GM19438 (cell line): ENCODE data around the gene FBXW11.
A peak's percentile ranks its signal among the peaks of the same experiment; 100 is the strongest.
"Not testable (repeated sequence)": the region's sequence is repeated elsewhere in the genome, so short reads cannot be mapped to it uniquely, and the experiment has no call there.

Experiments used
- ATAC-seq: cut with Tn5 transposase; IDR thresholded peaks from one replicate; pipeline ENCODE4 v1.9.1; 2021; ENCODE audit warnings: low read depth; ENCODE audit not compliant: unreplicated experiment

The FBXW11 gene

GRCh38 chr5:171915700-171916099 lies 90.7 kb downstream of the FBXW11 start:
- not testable (repeated sequence) for ATAC-seq

- no peak for ATAC-seq
Measured at GRCh38 chr5:171914726-171915338, 91.6 kb downstream of the FBXW11 start.

GRCh38 chr5:171913987-171914273 lies 92.5 kb downstream of the FBXW11 start:
- no peak for ATAC-seq

GRCh38 chr5:171911152-171911551 lies 95.3 kb downstream of the FBXW11 start:
- no peak for ATAC-seq

- no peak for ATAC-seq
Measured at GRCh38 chr5:171908638-171909037, 97.8 kb downstream of the FBXW11 start.

GRCh38 chr5:171907725-171908343 lies 98.6 kb downstream of the FBXW11 start:
- peak; percentile 53 for ATAC-seq

GRCh38 chr5:171906703-171907590 lies 99.5 kb downstream of the FBXW11 start:
- no peak for ATAC-seq

GRCh38 chr5:171906066-171906570 lies 100.3 kb downstream of the FBXW11 start:
- no peak for ATAC-seq

GRCh38 chr5:171904886-171905285 lies 101.6 kb downstream of the FBXW11 start:
- ATAC-seq = no peak

GRCh38 chr5:171901764-171902163 lies 104.7 kb downstream of the FBXW11 start:
- ATAC-seq = no peak

- no peak for ATAC-seq
Measured at GRCh38 chr5:171899792-171900191, 106.6 kb downstream of the FBXW11 start.

- ATAC-seq = no peak
Measured at GRCh38 chr5:171898879-171899278, 107.6 kb downstream of the FBXW11 start.

- no peak for ATAC-seq
Measured at GRCh38 chr5:171898386-171898785, 108.1 kb downstream of the FBXW11 start.

GRCh38 chr5:171897231-171897630 lies 109.2 kb downstream of the FBXW11 start:
- ATAC-seq = no peak

- ATAC-seq = no peak
Measured at GRCh38 chr5:171895081-171895480, 111.4 kb downstream of the FBXW11 start.

- no peak for ATAC-seq
Measured at GRCh38 chr5:171893290-171893886, 113.0 kb downstream of the FBXW11 start.

- no peak for ATAC-seq
Measured at GRCh38 chr5:171891595-171891994, 114.8 kb downstream of the FBXW11 start.

- no peak for ATAC-seq
Measured at GRCh38 chr5:171891150-171891549, 115.3 kb downstream of the FBXW11 start.

GRCh38 chr5:171888051-171888481 lies 118.4 kb downstream of the FBXW11 start:
- no peak for ATAC-seq

- not testable (repeated sequence) for ATAC-seq
Measured at GRCh38 chr5:171886037-171886436, 120.4 kb downstream of the FBXW11 start.

GRCh38 chr5:171882118-171882517 lies 124.3 kb downstream of the FBXW11 start:
- no peak for ATAC-seq
